Measurements from ENCODE around the gene HSF5. TPM values are rescaled to one million over a fixed set of nuclear protein-coding genes. Genes with fewer than 3 reads are reported as not detected.

The HSF5 gene
- total RNA-seq, 2 experiments from 2014 or later, result 0.22 TPM; not detected in 1

- TF ChIP-seq CTCF (conservative IDR thresholded peaks at IDR 0.05; ENCODE audit: low read length) (no peak), EZH2phosphoT487 (IDR thresholded peaks at IDR 0.05; ENCODE audit: borderline replicate concordance, low read depth, low read length) (no peak)
- no peaks in the 10 kb centered on the region for H3K4me1 ChIP-seq (ENCODE audit: insufficient read depth, low read length, poor library complexity, severe bottlenecking)
- intact Hi-C loops (cut with micrococcal nuclease; ENCODE audit: unreplicated experiment), result no loop called here
- ChIA-PET CTCF (ENCODE audit: unreplicated experiment) (no interaction called here), POLR2A (interaction anchor here (0.6 to 1.0 kb wide), 5 partner anchors 16 to 1440 kb away, joined by 3 to 4 read pairs (median 3); no protein-coding TSS in a partner anchor)
- DNase-seq (ENCODE audit: low spot score), result no peak
- H3K36me3 ChIP-seq (ENCODE audit: insufficient read depth, low read length), result no peaks in the 10 kb centered on the region
- no peaks in the 10 kb centered on the region for H4K20me1 ChIP-seq (ENCODE audit: insufficient read depth, low read length)
- no peak overlapping the region for H3K27ac ChIP-seq (ENCODE audit: low read depth, low read length, poor library complexity, severe bottlenecking)
- H3K79me2 ChIP-seq (ENCODE audit: insufficient read depth, low read depth, low read length), result no peaks in the 10 kb centered on the region
- no peak overlapping the region for H3K4me3 ChIP-seq (ENCODE audit: low read depth, low read length, poor library complexity, severe bottlenecking)
- H3K4me2 ChIP-seq (ENCODE audit: low read length), result no peak overlapping the region
- no TSS peak for BruUV-seq (replicated peaks)
- H2AFZ ChIP-seq (ENCODE audit: low read length), result no peak overlapping the region
- H3K9me2 ChIP-seq (ENCODE audit: insufficient read depth, low read length), result no peaks in the 10 kb centered on the region
- H3K9me3 ChIP-seq (ENCODE audit: low read length), result no peaks in the 10 kb centered on the region
Measured at GRCh38 chr17:58396173-58396572, 92.0 kb downstream of the HSF5 start.

- TF ChIP-seq CTCF (conservative IDR thresholded peaks at IDR 0.05; ENCODE audit: low read length), result no peak
- no peaks in the 10 kb centered on the region for H3K4me1 ChIP-seq (ENCODE audit: insufficient read depth, low read length, poor library complexity, severe bottlenecking)
- BruUV-seq (replicated peaks), result no TSS peak
- no peak overlapping the region for H3K4me2 ChIP-seq (ENCODE audit: low read length)
- ChIA-PET CTCF (ENCODE audit: unreplicated experiment) (no interaction called here), POLR2A (interaction anchor here (0.7 to 1.1 kb wide), 2 partner anchors 14 to 22 kb away, joined by 3 read pairs; no protein-coding TSS in a partner anchor)
- no peaks in the 10 kb centered on the region for H3K79me2 ChIP-seq (ENCODE audit: insufficient read depth, low read depth, low read length)
- no peaks in the 10 kb centered on the region for H3K9me2 ChIP-seq (ENCODE audit: insufficient read depth, low read length)
- H2AFZ ChIP-seq (ENCODE audit: low read length), result no peak overlapping the region
- intact Hi-C loops (cut with micrococcal nuclease; ENCODE audit: unreplicated experiment), result no loop called here
- no peak for DNase-seq (ENCODE audit: low spot score)
- H3K36me3 ChIP-seq (ENCODE audit: insufficient read depth, low read length), result no peaks in the 10 kb centered on the region
- no peak overlapping the region for H3K4me3 ChIP-seq (ENCODE audit: low read depth, low read length, poor library complexity, severe bottlenecking)
- no peaks in the 10 kb centered on the region for H4K20me1 ChIP-seq (ENCODE audit: insufficient read depth, low read length)
- H3K27ac ChIP-seq (ENCODE audit: low read depth, low read length, poor library complexity, severe bottlenecking), result no peak overlapping the region
- H3K9me3 ChIP-seq (ENCODE audit: low read length), result no peaks in the 10 kb centered on the region
Measured at GRCh38 chr17:58394534-58395223, 93.5 kb downstream of the HSF5 start.

- DNase-seq (ENCODE audit: low spot score), result no peak
- POLR2A ChIA-PET, result interaction anchor here (0.6 kb wide), 2 partner anchors 16 to 704 kb away, joined by 3 to 7 read pairs; no protein-coding TSS in a partner anchor
- CTCF ChIA-PET (ENCODE audit: unreplicated experiment), result no interaction called here
- no peaks in the 10 kb centered on the region for H3K9me3 ChIP-seq (ENCODE audit: low read length)
- intact Hi-C loops (cut with micrococcal nuclease; ENCODE audit: unreplicated experiment), result no loop called here
- no peaks in the 10 kb centered on the region for H3K36me3 ChIP-seq (ENCODE audit: insufficient read depth, low read length)
- no peak overlapping the region for H3K4me3 ChIP-seq (ENCODE audit: low read depth, low read length, poor library complexity, severe bottlenecking)
- TF ChIP-seq EZH2phosphoT487 (IDR thresholded peaks at IDR 0.05; ENCODE audit: borderline replicate concordance, low read depth, low read length) (no peak), CTCF (conservative IDR thresholded peaks at IDR 0.05; ENCODE audit: low read length) (no peak)
- H2AFZ ChIP-seq (ENCODE audit: low read length), result no peak overlapping the region
- H3K9me2 ChIP-seq (ENCODE audit: insufficient read depth, low read length), result no peaks in the 10 kb centered on the region
- no peak overlapping the region for H3K4me2 ChIP-seq (ENCODE audit: low read length)
- no peak overlapping the region for H3K27ac ChIP-seq (ENCODE audit: low read depth, low read length, poor library complexity, severe bottlenecking)
- H4K20me1 ChIP-seq (ENCODE audit: insufficient read depth, low read length), result no peaks in the 10 kb centered on the region
- no TSS peak for BruUV-seq (replicated peaks)
- H3K4me1 ChIP-seq (ENCODE audit: insufficient read depth, low read length, poor library complexity, severe bottlenecking), result peaks cover 5% of the 10 kb centered on the region
- H3K79me2 ChIP-seq (ENCODE audit: insufficient read depth, low read depth, low read length), result no peaks in the 10 kb centered on the region
Measured at GRCh38 chr17:58391302-58391984, 96.8 kb downstream of the HSF5 start.
